NCI-H1436 (cell line): ENCODE results near the gene G3BP2.
"Not testable (repeated sequence)": the region's sequence is repeated elsewhere in the genome, so short reads cannot be mapped to it uniquely, and the experiment has no call there.

Source experiments
- DNase-seq: peaks from one replicate; lab custom pipeline; 2025; lab: John Stamatoyannopoulos, UW

Gene G3BP2

GRCh38 chr4:75683482-75684155, 10.4 kb upstream of the G3BP2 start:
- DNase-seq: no peak

- DNase-seq: no peak
Observed at GRCh38 chr4:75679876-75680575, 6.8 kb upstream of the G3BP2 start.

GRCh38 chr4:75678965-75679364, 5.8 kb upstream of the G3BP2 start:
- no peak for DNase-seq

GRCh38 chr4:75678473-75678872, 5.3 kb upstream of the G3BP2 start:
- no peak for DNase-seq

GRCh38 chr4:75675004-75675531, 1.9 kb upstream of the G3BP2 start:
- DNase-seq: no peak

GRCh38 chr4:75673959-75674328, 733 bp upstream of the G3BP2 start:
- no peak for DNase-seq

GRCh38 chr4:75672461-75673026, 667 bp downstream of the G3BP2 start:
- peak; percentile 49 for DNase-seq

- DNase-seq: no peak
Observed at GRCh38 chr4:75671802-75672421, 1.3 kb downstream of the G3BP2 start.

- no peak for DNase-seq
Observed at GRCh38 chr4:75668596-75668995, 4.6 kb downstream of the G3BP2 start.

GRCh38 chr4:75667636-75668035, 5.6 kb downstream of the G3BP2 start:
- DNase-seq: not testable (repeated sequence)

GRCh38 chr4:75666299-75666698, 6.9 kb downstream of the G3BP2 start:
- no peak for DNase-seq

GRCh38 chr4:75664604-75665003, 8.6 kb downstream of the G3BP2 start:
- DNase-seq: not testable (repeated sequence)

GRCh38 chr4:75662626-75663025, 10.6 kb downstream of the G3BP2 start:
- DNase-seq: no peak

GRCh38 chr4:75660491-75660890, 12.7 kb downstream of the G3BP2 start:
- DNase-seq: no peak

GRCh38 chr4:75659512-75660031, 13.6 kb downstream of the G3BP2 start:
- DNase-seq: no peak

GRCh38 chr4:75658876-75659275, 14.3 kb downstream of the G3BP2 start:
- no peak for DNase-seq

- no peak for DNase-seq
Observed at GRCh38 chr4:75655562-75655961, 17.6 kb downstream of the G3BP2 start.

- no peak for DNase-seq
Observed at GRCh38 chr4:75654905-75655304, 18.3 kb downstream of the G3BP2 start.

GRCh38 chr4:75653845-75654503, 19.2 kb downstream of the G3BP2 start:
- DNase-seq: no peak

GRCh38 chr4:75644095-75644494, 29.1 kb downstream of the G3BP2 start:
- DNase-seq: no peak

- DNase-seq: no peak
Observed at GRCh38 chr4:75643651-75644050, 29.6 kb downstream of the G3BP2 start.

- no peak for DNase-seq
Observed at GRCh38 chr4:75639124-75639695, 34.0 kb downstream of the G3BP2 start.
